ENCODE measurements around the gene MMP27. TPM values are rescaled to one million over a fixed set of nuclear protein-coding genes. Genes with fewer than 3 reads are reported as not detected.
A peak's percentile ranks its signal among the peaks of the same experiment; 100 is the strongest.

Gene MMP27
- total RNA-seq, 1 experiment from 2014 or later, result not detected

GRCh38 chr11:102685754-102686153 is 19.8 kb downstream of the MMP27 start:
- Histone ChIP-seq H3K4me1 (no peaks in the 10 kb centered on the region), H3K9me3 (no peaks in the 10 kb centered on the region), H3K4me3 (ENCODE audit: low read depth, low read length) (no peak overlapping the region), H3K27me3 (replicated peaks; ENCODE audit: control insufficient read depth, insufficient read depth, low read length) (no peaks in the 10 kb centered on the region), H3K36me3 (ENCODE audit: control insufficient read depth, insufficient read depth, low read length) (no peaks in the 10 kb centered on the region)
- Mint-ChIP-seq H3K27ac (ENCODE audit: unreplicated experiment) (no peak overlapping the region), H3K36me3 (ENCODE audit: insufficient read depth, unreplicated experiment) (no peaks in the 10 kb centered on the region), H3K9me3 (ENCODE audit: unreplicated experiment) (no peaks in the 10 kb centered on the region), H3K27me3 (ENCODE audit: insufficient read depth, unreplicated experiment) (peaks cover 2% of the 10 kb centered on the region), H3K4me1 (ENCODE audit: low read depth, unreplicated experiment) (no peaks in the 10 kb centered on the region), H3K4me3 (ENCODE audit: unreplicated experiment) (no peak overlapping the region)
- TF ChIP-seq CTCF (IDR thresholded peaks at IDR 0.05; ENCODE audit: insufficient read depth in 1 of 2, low read depth in 1 of 2, low read length in 1 of 2, severe bottlenecking in 1 of 2, unreplicated experiment in 1 of 2), result no peak
- no TSS peak for BruUV-seq (replicated peaks)
- CTCF ChIA-PET, result interaction anchor here (1.1 kb wide), 1 partner anchor 19 kb away, joined by 3 read pairs; no protein-coding TSS in a partner anchor
- DNase-seq, result no peak
- POLR2A ChIA-PET, result no interaction called here
- intact Hi-C loops (cut with micrococcal nuclease; ENCODE audit: unreplicated experiment), result no loop called here

GRCh38 chr11:102685338-102685737 is 20.2 kb downstream of the MMP27 start:
- no peaks in the 10 kb centered on the region for H3K4me1 Mint-ChIP-seq (ENCODE audit: low read depth, unreplicated experiment)
- POLR2A ChIA-PET, result no interaction called here
- no peak overlapping the region for H3K27ac Mint-ChIP-seq (ENCODE audit: unreplicated experiment)
- no peak for DNase-seq
- peaks cover 2% of the 10 kb centered on the region for H3K27me3 Mint-ChIP-seq (ENCODE audit: insufficient read depth, unreplicated experiment)
- Histone ChIP-seq H3K27me3 (replicated peaks; ENCODE audit: control insufficient read depth, insufficient read depth, low read length) (no peaks in the 10 kb centered on the region), H3K4me1 (no peaks in the 10 kb centered on the region), H3K36me3 (ENCODE audit: control insufficient read depth, insufficient read depth, low read length) (no peaks in the 10 kb centered on the region), H3K4me3 (ENCODE audit: low read depth, low read length) (no peak overlapping the region), H3K9me3 (no peaks in the 10 kb centered on the region)
- intact Hi-C loops (cut with micrococcal nuclease; ENCODE audit: unreplicated experiment), result no loop called here
- no peak for TF ChIP-seq CTCF (IDR thresholded peaks at IDR 0.05; ENCODE audit: insufficient read depth in 1 of 2, low read depth in 1 of 2, low read length in 1 of 2, severe bottlenecking in 1 of 2, unreplicated experiment in 1 of 2)
- BruUV-seq (replicated peaks), result no TSS peak
- no peak overlapping the region for H3K4me3 Mint-ChIP-seq (ENCODE audit: unreplicated experiment)
- CTCF ChIA-PET, result interaction anchor here (1.1 kb wide), 1 partner anchor 19 kb away, joined by 3 read pairs; no protein-coding TSS in a partner anchor
- no peaks in the 10 kb centered on the region for H3K36me3 Mint-ChIP-seq (ENCODE audit: insufficient read depth, unreplicated experiment)
- no peaks in the 10 kb centered on the region for H3K9me3 Mint-ChIP-seq (ENCODE audit: unreplicated experiment)

- no peak overlapping the region for H3K27ac Mint-ChIP-seq (ENCODE audit: unreplicated experiment)
- no peaks in the 10 kb centered on the region for H3K4me1 Mint-ChIP-seq (ENCODE audit: low read depth, unreplicated experiment)
- no peaks in the 10 kb centered on the region for H3K9me3 Mint-ChIP-seq (ENCODE audit: unreplicated experiment)
- peak; percentile 47 to 63 for DNase-seq
- intact Hi-C loops (cut with micrococcal nuclease; ENCODE audit: unreplicated experiment), result loop anchor here (1.0 kb wide), 3 partner anchors 97 to 372 kb away; partner anchors contain the start of gene MMP10
- Histone ChIP-seq H3K27me3 (replicated peaks; ENCODE audit: control insufficient read depth, insufficient read depth, low read length) (peaks cover 2% of the 10 kb centered on the region), H3K4me1 (no peaks in the 10 kb centered on the region), H3K4me3 (ENCODE audit: low read depth, low read length) (no peak overlapping the region), H3K9me3 (no peaks in the 10 kb centered on the region), H3K36me3 (ENCODE audit: control insufficient read depth, insufficient read depth, low read length) (no peaks in the 10 kb centered on the region)
- H3K36me3 Mint-ChIP-seq (ENCODE audit: insufficient read depth, unreplicated experiment), result no peaks in the 10 kb centered on the region
- CTCF ChIA-PET, result interaction anchor here (0.6 to 1.2 kb wide), 2 partner anchors 9 to 17 kb away, joined by 3 to 4 read pairs; no protein-coding TSS in a partner anchor
- peaks cover 10% of the 10 kb centered on the region for H3K27me3 Mint-ChIP-seq (ENCODE audit: insufficient read depth, unreplicated experiment)
- no peak overlapping the region for H3K4me3 Mint-ChIP-seq (ENCODE audit: unreplicated experiment)
- no TSS peak for BruUV-seq (replicated peaks)
- TF ChIP-seq CTCF (IDR thresholded peaks at IDR 0.05; ENCODE audit: insufficient read depth in 1 of 2, low read depth in 1 of 2, low read length in 1 of 2, severe bottlenecking in 1 of 2, unreplicated experiment in 1 of 2), result peak; percentile 40 to 53
- POLR2A ChIA-PET, result no interaction called here
These were observed 22.3 kb downstream of the MMP27 start for GRCh38 chr11:102683277-102683676.
